ENCODE results near the gene HEXB. TPM values are rescaled to one million over a fixed set of nuclear protein-coding genes. Genes with fewer than 3 reads are reported as not detected.

Gene HEXB
- total RNA-seq, 1 donor from 2014 or later = 61.2 TPM

Other genes starting within 250 kb of the HEXB start
- gene ENC1, start 44.5 kb upstream of the HEXB start, total RNA-seq = 1.2 and 2.0 TPM in 2 replicates
- 37.9 and 42.7 TPM in 2 replicates for gene GFM2, start 81.9 kb downstream of the HEXB start, total RNA-seq
- 94.0 and 95.8 TPM in 2 replicates for gene NSA2, start 82.0 kb downstream of the HEXB start, total RNA-seq
- gene FAM169A, start 181.2 kb downstream of the HEXB start, total RNA-seq = 1.8 and 2.6 TPM in 2 replicates